HG03565 (cell line): ENCODE results near the gene NEDD9.
A peak's percentile ranks its signal among the peaks of the same experiment; 100 is the strongest.

Experiments
- ATAC-seq: cut with Tn5 transposase; IDR thresholded peaks from one replicate; pipeline ENCODE4 v1.9.1; 2021; ENCODE audit warnings: mild to moderate bottlenecking, moderate library complexity; ENCODE audit not compliant: unreplicated experiment

NEDD9 gene

GRCh38 chr6:11146117-11146826 lies 86.2 kb downstream of the NEDD9 start:
- no peak for ATAC-seq

GRCh38 chr6:11144393-11144851 lies 88.0 kb downstream of the NEDD9 start:
- ATAC-seq: peak; percentile 80

GRCh38 chr6:11143394-11144371 lies 88.8 kb downstream of the NEDD9 start:
- no peak for ATAC-seq

- no peak for ATAC-seq
Observed at GRCh38 chr6:11142296-11143027, 90.0 kb downstream of the NEDD9 start.

GRCh38 chr6:11141295-11141694 lies 91.2 kb downstream of the NEDD9 start:
- no peak for ATAC-seq

- ATAC-seq: no peak
Observed at GRCh38 chr6:11140056-11140455, 92.4 kb downstream of the NEDD9 start.

- no peak for ATAC-seq
Observed at GRCh38 chr6:11139051-11139960, 93.2 kb downstream of the NEDD9 start.

GRCh38 chr6:11136809-11137208 lies 95.7 kb downstream of the NEDD9 start:
- no peak for ATAC-seq
